ENCODE measurements around the gene DSTYK.

GRCh38 chr1:205199090-205199930 is 12.2 kb downstream of the DSTYK start:
- TF ChIP-seq CTCF (IDR thresholded peaks at IDR 0.05) (no peak), EZH2 (IDR thresholded peaks at IDR 0.05) (no peak)

Data from neural progenitor cell (in vitro differentiated cells).